HepG2 (cell line): ENCODE measurements around the gene RPL37A. TPM values are rescaled to one million over a fixed set of nuclear protein-coding genes. Genes with fewer than 3 reads are reported as not detected.
A peak's percentile ranks its signal among the peaks of the same experiment; 100 is the strongest.

Source experiments
- DZIP1 ChIP-seq: sonication (generic); formaldehyde crosslinking; IDR thresholded peaks from 2 replicates; pipeline ENCODE4 v1.5.0; 2020; ENCODE audit warnings: mild to moderate bottlenecking, missing genetic modification reagents
- FOSL1 ChIP-seq: sonication (generic); formaldehyde crosslinking; IDR thresholded peaks from 2 replicates; pipeline ENCODE4 v1.9.0; 2021; ENCODE audit warnings: missing genetic modification reagents, borderline replicate concordance
- FOXP1 ChIP-seq, 2 experiments: fragments of 450-650 bp in 1 of 2; IDR thresholded peaks; 2 replicates each; pipeline ENCODE4 v1.6.1; 2017 to 2018; ENCODE audit warnings: antibody characterized with exemption in 1 of 2
- IRX3 ChIP-seq: sonication (generic); formaldehyde crosslinking; IDR thresholded peaks from 2 replicates; pipeline ENCODE4 v1.8.1; 2023; ENCODE audit warnings: mild to moderate bottlenecking, low read depth, missing genetic modification reagents, borderline replicate concordance
- KAT8 ChIP-seq: IDR thresholded peaks from 2 replicates; pipeline ENCODE4 v1.6.1; 2016; ENCODE audit warnings: missing genetic modification reagents, missing compliant biosample characterization
- MED1 ChIP-seq: sonication (generic); formaldehyde crosslinking; IDR thresholded peaks from 2 replicates; pipeline ENCODE4 v1.4.0; 2020; ENCODE audit warnings: missing genetic modification reagents
- MED8 ChIP-seq: sonication (generic); formaldehyde crosslinking; IDR thresholded peaks from 2 replicates; pipeline ENCODE4 v1.8.1; 2023; ENCODE audit warnings: mild to moderate bottlenecking, missing genetic modification reagents; ENCODE audit not compliant: insufficient replicate concordance
- PHF21A ChIP-seq: sonication (generic); formaldehyde crosslinking; IDR thresholded peaks from 2 replicates; pipeline ENCODE4 v1.5.0; 2020; ENCODE audit warnings: mild to moderate bottlenecking, missing genetic modification reagents
- PITX1 ChIP-seq: sonication (generic); formaldehyde crosslinking; IDR thresholded peaks from 2 replicates; pipeline ENCODE4 v1.5.1; 2020; ENCODE audit warnings: mild to moderate bottlenecking, missing genetic modification reagents
- SRSF4 ChIP-seq: fragments of 200-400 bp; formaldehyde crosslinking; IDR thresholded peaks from one replicate; pipeline ENCODE4 v1.6.1; 2018; ENCODE audit warnings: mild to moderate bottlenecking, low read depth, low read length, moderate library complexity; ENCODE audit not compliant: poor library complexity, severe bottlenecking
- TRAFD1 ChIP-seq: sonication (generic); formaldehyde crosslinking; IDR thresholded peaks from 2 replicates; pipeline ENCODE4 v1.5.1; 2020; ENCODE audit warnings: missing genetic modification reagents, mild to moderate bottlenecking, borderline replicate concordance
- polyA plus RNA-seq, 8 experiments: library from polyadenylated mRNA; depleted of rRNA in 3 of 8; stranded (reverse) in 7 of 8; unstranded in 1 of 8; fragments of >200 nt; fragmentation: Illumina TruSeq in 4 of 8; extraction: Trizol in 4 of 8; gene quantifications; 2 replicates each; pipeline versions ENCODE4 v1.2.1 to v1.2.3, GENCODE V29; 2011 to 2016; ENCODE audit warnings: low read depth in 4 of 8, missing spikeins in 1 of 8, mixed read lengths in 1 of 8; ENCODE audit not compliant: insufficient read depth in 1 of 8
- total RNA-seq, 5 experiments: library from RNA; depleted of rRNA; stranded (reverse); fragments of >200 nt; fragmentation: Illumina TruSeq; extraction: Trizol; gene quantifications; 2 replicates each; pipeline ENCODE4 v1.2.3, GENCODE V29; 2016; ENCODE audit warnings: low read depth in 1 of 5
- TF ChIP-seq, protein P1 (sequence below): sonication (generic); formaldehyde crosslinking; IDR thresholded peaks from 2 replicates; pipeline ENCODE4 v1.8.1; 2023; ENCODE audit warnings: missing genetic modification reagents, mild to moderate bottlenecking, borderline replicate concordance
- TF ChIP-seq, protein P2 (sequence below): sonication (generic); formaldehyde crosslinking; IDR thresholded peaks from 2 replicates; pipeline ENCODE4 v1.5.1; 2020; ENCODE audit warnings: mild to moderate bottlenecking, missing genetic modification reagents, moderate library complexity

The RPL37A gene
- total and polyA plus RNA-seq, 2 of the 13 experiments (the other 11 are each of a cell fraction or from before 2014, with no cell fraction given), result 6,902 to 7,910 TPM

DNA sequence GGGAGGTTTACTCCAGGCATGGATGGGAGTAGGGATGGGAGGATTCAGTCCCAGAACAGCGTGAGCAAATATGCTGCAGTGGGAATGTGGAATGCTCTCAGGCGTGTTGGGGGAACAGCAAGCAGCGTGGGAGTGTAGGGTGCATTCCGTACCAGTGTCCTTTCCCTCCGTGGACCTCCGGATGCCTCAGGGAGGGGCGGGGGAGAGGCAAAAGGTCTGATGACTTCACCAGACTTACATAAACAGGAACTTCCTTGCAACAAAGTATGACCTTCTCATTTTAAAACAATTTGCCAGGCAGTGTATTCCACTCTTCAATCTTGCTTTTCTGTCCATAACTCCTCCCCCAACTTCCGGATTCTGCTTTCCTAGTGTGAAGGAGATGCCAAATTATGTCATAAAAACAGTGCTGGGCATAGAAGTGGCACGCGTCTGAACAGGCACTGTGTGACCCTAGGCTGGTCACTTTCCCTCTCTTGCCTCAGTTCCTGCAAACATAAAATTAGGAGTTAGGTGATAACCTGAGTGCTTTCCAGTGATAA, 36.9 kb downstream of the RPL37A start (continued):
- TF ChIP-seq, protein P1, sequence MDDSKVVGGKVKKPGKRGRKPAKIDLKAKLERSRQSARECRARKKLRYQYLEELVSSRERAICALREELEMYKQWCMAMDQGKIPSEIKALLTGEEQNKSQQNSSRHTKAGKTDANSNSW (CRISPR knock-in tag), result no peak
- TF ChIP-seq PHF21A (CRISPR knock-in tag) (0 out of 2 replicates have a peak, but pooled peaks have one; percentile 36), MED1 (peak; percentile 90), MED8 (CRISPR knock-in tag) (no peak), KAT8 (peak; percentile 50), FOSL1 (no peak), SRSF4 (no peak), PITX1 (CRISPR knock-in tag) (no peak), DZIP1 (CRISPR knock-in tag) (no peak), FOXP1 (IDR thresholded peaks at IDR 0.05) (no peak), FOXP1 (CRISPR knock-in tag; IDR thresholded peaks at IDR 0.05) (peak; percentile 35; the same call in 1 of the 2 replicates), IRX3 (no peak), TRAFD1 (CRISPR knock-in tag) (no peak)
- TF ChIP-seq, protein P2, sequence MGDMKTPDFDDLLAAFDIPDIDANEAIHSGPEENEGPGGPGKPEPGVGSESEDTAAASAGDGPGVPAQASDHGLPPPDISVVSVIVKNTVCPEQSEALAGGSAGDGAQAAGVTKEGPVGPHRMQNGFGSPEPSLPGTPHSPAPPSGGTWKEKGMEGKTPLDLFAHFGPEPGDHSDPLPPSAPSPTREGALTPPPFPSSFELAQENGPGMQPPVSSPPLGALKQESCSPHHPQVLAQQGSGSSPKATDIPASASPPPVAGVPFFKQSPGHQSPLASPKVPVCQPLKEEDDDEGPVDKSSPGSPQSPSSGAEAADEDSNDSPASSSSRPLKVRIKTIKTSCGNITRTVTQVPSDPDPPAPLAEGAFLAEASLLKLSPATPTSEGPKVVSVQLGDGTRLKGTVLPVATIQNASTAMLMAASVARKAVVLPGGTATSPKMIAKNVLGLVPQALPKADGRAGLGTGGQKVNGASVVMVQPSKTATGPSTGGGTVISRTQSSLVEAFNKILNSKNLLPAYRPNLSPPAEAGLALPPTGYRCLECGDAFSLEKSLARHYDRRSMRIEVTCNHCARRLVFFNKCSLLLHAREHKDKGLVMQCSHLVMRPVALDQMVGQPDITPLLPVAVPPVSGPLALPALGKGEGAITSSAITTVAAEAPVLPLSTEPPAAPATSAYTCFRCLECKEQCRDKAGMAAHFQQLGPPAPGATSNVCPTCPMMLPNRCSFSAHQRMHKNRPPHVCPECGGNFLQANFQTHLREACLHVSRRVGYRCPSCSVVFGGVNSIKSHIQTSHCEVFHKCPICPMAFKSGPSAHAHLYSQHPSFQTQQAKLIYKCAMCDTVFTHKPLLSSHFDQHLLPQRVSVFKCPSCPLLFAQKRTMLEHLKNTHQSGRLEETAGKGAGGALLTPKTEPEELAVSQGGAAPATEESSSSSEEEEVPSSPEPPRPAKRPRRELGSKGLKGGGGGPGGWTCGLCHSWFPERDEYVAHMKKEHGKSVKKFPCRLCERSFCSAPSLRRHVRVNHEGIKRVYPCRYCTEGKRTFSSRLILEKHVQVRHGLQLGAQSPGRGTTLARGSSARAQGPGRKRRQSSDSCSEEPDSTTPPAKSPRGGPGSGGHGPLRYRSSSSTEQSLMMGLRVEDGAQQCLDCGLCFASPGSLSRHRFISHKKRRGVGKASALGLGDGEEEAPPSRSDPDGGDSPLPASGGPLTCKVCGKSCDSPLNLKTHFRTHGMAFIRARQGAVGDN, result peak; percentile 66
